Left forelimb (tissue), 1 donor: ENCODE data around the gene SLC35A5.
"Not testable (repeated sequence)": the region's sequence is repeated elsewhere in the genome, so short reads cannot be mapped to it uniquely, and the experiment has no call there.

Source experiments
- DNase-seq: peaks from one replicate; pipeline ENCODE4 v3.0.0-alpha.2; 2018; ENCODE audit warnings: low spot score

SLC35A5 gene

DNA sequence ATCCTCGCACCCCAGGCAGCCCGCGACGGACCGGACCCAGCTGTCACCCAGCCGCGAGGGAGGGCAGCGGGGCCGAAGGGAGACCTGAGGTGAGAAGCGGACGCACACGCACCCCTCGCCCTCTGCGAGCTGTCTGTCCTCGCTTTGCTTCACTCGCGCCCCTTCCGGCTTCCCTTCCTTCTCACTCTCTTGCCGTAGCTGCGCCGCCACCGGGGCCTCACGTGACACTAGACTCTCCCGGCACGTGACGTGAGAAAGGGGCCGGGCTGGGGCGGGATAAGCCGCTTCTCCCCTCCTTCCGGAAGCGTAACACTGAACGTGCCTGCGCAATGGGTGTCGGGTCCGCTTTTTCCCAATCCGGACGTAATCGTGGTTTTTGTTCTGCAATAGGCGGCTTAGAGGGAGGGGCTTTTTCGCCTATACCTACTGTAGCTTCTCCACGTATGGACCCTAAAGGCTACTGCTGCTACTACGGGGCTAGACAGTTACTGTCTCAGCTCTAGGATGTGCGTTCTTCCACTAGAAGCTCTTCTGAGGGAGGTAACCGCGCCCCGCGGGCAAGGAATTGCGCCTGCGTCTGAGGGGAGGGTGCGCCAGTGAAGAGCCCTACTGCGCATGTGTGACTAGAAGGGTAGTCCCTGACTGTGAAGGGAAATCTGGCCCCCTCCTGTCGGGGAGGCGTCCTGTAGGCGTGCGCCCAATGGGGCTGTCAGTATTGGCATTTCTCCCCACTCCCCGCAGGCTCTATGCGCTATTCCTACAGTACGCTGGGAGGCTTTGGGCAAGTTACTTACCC, at the start of gene SLC35A5, which contains the start of gene ATG3:
Gene SLC35A5 (plus strand): TSS at position 312 of the 796 bp plus-strand sequence. CDS start 1,359 bp downstream, outside the sequence.
Gene ATG3 (minus strand): TSS at position 229 of the 796 bp plus-strand sequence. CDS start 434 bp downstream, outside the sequence.
- peak; percentile 99 for DNase-seq

DNA sequence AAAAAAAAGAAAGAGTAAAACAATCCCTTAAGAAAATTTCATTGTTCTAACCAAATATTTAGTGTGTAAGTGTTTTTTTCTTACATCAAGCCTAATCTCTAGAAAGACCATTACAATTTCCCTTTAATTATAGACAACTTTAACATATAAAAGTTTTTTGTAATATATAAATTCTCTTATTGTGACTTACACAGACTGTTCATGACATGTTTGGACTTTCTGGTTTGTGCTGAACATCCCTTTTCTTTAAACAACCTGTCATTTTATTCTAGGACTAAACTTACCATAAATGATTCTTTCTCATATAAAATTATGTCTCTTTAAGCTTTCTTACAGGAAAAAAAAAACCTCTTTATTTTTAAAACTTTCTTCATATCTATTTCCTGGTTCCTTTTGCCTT, 49.5 kb upstream of the SLC35A5 start:
- no peak for DNase-seq

DNA sequence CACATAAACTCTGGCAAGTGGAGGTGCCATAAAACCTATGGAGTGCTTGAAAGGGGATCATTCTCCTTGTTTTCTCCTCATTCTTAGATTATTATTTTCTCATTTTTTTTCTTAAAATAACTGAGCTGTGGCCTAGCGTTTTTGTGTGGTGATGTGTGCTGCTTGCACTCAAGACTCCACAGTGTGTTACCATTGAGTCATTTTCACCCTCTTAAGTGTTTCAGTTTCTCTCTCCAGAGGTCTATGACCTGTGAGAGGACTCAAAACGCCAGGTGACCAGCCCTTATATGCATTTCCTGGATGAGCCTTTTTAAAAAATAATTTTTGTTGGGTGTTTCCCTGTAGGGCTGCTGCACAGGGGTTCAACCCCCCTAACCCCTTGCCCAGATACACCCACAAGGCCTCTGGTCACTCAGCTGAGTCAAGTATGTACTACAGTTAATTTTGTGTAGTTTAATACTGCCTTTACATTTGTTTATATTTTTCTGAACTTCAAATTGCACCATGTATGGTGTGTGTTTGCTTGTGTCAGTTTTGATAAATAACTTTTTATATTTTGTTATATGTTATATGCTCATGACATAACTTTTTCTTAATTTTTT, 47.2 kb upstream of the SLC35A5 start:
- no peak for DNase-seq

GRCh38 chr3:112518970-112519369, 42.9 kb upstream of the SLC35A5 start:
- not testable (repeated sequence) for DNase-seq

DNA sequence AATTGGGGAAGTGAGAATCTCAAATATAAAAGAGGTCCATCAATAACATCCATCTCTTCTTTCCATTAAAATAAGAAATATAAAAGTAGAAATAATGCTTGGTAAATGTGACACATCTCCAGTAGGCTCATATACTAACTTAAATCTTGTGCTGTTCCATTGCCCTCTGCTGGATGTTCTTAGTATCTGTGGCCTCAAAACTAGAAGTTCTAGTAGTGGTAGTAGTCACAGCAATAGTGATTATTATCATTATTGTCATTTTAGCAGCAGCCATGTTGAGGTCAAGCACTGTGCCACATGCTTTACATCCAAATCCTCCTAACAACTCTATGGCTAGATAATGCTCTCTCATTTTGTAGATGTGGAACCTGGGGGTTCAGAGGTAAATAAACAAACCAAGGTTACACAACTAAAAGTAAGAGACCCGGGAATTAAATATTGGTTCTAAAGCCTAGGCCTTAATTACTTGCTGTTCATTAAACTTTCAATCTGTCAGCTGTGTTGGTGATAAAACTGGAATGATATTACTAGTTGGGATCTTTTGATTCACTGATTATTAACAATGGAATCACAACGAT, 42.3 kb upstream of the SLC35A5 start:
- DNase-seq, result no peak

DNA sequence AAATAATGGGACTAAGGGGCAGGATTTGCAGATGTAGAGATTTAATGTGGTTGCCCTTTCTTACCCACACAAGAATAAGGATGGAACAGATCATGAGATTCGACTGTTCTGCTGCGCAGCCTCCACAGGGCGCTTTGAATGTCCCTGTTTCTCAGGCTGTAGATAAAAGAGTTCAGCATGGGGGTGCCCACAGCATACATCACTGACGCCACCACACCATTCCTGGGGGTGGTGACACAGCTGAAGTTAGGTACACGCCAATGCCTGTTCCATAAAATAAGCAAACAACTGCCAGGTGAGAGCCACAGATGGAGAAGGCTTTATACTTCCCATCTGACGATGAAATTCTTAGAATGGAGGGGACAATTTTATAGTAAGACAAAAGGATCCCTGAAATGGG, 37.7 kb upstream of the SLC35A5 start:
- DNase-seq, result not testable (repeated sequence)

DNA sequence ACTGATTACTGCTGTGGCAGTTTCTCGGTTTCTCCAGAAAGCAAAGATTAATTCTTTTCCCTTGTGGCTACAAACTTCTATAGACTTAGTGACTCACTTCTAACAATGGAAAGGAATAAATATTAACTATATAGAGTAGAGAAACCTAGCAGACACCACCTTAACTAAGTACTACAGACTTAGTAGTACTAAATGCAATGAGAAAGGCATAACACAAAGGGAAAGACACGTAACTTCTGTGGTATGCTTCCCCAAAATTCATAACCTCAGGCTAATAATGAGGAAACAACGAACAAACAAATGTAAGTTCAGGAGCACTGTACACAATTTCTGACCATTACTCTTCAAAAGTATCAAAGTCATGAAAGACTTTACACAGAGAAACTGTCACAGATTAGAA, 31.3 kb upstream of the SLC35A5 start:
- no peak for DNase-seq

- DNase-seq, result no peak
These were observed 30.5 kb upstream of the SLC35A5 start for GRCh38 chr3:112531358-112531781.

GRCh38 chr3:112539825-112540650, 21.8 kb upstream of the SLC35A5 start:
- DNase-seq, result no peak

- no peak for DNase-seq
These were observed 15.6 kb upstream of the SLC35A5 start for GRCh38 chr3:112546216-112546759.

- no peak for DNase-seq
These were observed 11.0 kb upstream of the SLC35A5 start for GRCh38 chr3:112550859-112551258.

DNA sequence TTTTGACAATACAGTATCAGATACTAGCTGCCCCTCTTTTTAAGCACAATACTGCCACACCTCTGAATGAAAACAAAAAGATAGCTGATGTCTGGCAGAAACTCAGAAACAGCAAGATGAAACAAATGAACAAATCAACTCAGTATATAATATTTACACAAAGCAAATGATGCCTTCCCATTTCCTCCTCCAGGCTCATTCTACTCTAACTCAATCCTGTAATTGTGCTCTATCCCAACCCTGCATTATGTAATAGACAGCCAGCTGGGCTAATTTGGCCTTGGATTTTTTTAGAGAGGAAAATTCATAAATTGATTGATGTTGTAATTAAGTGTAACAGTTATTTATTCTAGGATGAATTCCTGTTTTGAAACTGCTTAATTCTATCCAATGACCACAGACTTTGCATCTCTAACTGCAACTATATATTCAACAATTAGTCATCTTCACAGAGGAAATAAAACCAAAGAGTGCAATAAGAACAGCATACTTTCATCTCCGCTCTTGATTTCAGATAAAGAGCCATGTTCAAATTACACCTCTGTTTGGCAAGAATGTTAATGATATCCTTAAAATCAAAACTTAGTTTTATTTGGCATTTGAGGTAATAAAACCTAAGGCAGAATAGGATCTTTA, 6.2 kb upstream of the SLC35A5 start:
- DNase-seq, result no peak

DNA sequence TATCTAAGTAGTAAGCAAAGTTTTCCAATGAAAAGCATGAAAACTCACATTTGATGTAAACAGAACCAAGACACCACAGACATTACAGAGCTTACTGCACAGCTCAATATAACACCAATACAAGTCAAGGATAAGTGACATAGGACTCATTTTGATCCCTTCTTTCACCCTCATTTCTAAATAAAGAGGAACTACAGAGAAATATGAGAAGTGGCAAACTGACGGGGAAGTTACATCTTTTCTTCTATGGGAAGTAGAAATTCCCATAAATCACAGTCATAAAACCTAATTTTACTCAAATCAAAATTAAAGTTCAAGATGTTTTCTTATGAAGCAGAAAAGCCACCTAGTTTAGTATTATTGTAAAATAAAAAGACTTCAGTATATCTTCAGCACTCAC, 3.9 kb upstream of the SLC35A5 start:
- no peak for DNase-seq

- DNase-seq, result no peak
These were observed 1.5 kb upstream of the SLC35A5 start for GRCh38 chr3:112560307-112560706.

DNA sequence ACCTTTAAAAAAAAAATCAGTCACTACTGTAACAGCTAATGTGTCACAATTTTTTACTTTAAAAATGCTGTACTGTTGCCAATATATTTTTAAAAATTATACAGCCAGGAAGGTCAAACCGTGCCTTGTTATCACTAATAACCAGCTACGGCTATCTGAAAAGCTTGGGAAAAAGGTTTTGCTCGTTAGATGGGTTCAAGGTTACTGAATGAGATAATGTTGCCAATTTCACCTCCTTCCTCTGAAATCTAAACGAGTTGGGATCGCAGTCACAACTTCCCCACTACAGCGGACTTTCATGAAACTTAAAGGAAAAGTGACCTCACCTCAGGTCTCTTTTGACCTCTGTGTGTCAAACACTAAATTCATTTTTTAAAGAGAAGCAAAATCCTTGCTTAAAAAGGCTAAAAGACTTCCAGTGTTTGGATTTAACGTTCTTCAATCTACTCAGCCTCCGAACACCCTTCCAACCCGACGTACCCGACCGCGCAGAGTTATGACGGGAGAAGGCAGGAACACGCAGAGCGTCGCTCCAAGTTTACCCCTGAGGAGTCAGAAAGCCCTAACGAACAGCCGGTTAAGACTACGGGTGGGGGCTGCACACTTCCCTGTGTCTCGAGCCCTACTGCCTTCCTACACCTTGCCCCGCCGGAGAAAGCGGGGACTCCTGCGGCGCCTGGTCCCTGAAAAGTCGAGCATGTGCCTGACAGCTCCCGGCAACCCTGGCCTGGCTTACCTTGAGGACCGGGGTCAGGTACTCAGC, 943 bp upstream of the SLC35A5 start:
- DNase-seq, result peak; percentile 82

DNA sequence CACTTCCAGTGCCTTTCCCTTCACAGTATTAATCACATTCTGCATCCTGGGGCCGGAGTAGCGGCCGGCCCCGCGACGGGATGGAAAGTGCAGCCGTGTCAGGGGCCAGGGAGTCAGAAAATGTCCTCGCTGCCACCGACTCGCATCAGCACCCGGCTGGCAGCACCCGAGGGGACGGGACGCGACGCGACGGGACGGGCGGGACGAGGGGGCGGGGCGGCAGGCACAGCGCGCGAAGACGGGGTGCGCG, 436 bp upstream of the SLC35A5 start:
- DNase-seq, result no peak

GRCh38 chr3:112564247-112564939, 2.5 kb downstream of the SLC35A5 start:
- DNase-seq, result not testable (repeated sequence)

DNA sequence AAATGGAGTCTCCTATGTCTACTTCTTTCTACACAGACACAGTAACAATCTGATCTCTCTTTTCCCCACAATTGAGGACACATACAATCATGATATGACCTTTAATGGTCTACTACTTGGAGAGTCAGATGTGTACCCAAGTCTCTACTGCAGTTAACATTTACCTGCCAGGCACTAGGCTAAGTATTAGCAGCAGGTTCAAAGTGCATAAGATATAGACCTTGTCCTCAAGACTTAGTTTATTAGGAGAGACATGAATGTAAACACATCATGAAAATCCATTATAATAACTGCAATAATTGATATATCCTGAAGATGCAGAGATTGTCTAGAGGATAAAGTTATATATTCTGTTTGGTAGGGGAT, 3.1 kb downstream of the SLC35A5 start:
- no peak for DNase-seq

- DNase-seq, result no peak
These were observed 6.8 kb downstream of the SLC35A5 start for GRCh38 chr3:112568642-112569041.

DNA sequence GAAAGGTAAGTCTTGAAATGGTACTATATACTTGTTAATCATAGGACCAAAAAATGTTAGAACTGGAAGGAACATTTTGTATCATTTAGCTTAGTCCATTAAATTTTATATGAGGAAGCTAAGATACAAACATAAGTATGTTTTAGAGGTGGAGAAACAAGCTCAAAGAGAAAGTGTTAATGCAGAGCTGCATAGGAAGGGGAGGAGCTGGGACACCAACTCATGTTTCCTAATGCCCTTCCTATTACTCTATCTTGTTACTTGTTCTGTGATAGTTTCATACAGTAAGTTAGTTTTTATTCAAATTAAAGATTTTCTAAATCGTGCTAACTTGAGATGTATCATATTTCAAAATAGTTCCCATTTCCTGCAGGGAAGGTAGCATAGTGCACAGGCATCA, 7.4 kb downstream of the SLC35A5 start:
- no peak for DNase-seq
